Right lobe of liver (tissue), 4 donors: Measurements from ENCODE around the gene DHX9.

ENCODE experiments used
- POLR2A ChIP-seq: fragments of 450-650 bp; IDR thresholded peaks from one replicate; pipeline ENCODE4 v1.6.1; 2017; ENCODE audit warnings: antibody characterized with exemption, mild to moderate bottlenecking
- TF ChIP-seq, protein P1 (sequence below), 4 donors: fragments of 200-600 bp in 3 of 4; fragments of 450-650 bp in 1 of 4; IDR thresholded peaks; one replicate each; pipeline versions ENCODE4 v1.5.1 to v1.8.0; 2016 to 2022; ENCODE audit warnings: antibody characterized with exemption in 4 of 4, mild to moderate bottlenecking in 2 of 4
- donor health status: DM: no; HTN: no; CAD: no.
- donor health status: DM: no; HTN: no; CAD: no.
- donor health status: DM: no; HTN: yes; CAD: no.

GRCh38 chr1:182888736-182889531 lies 49.8 kb downstream of the DHX9 start:
- no peak for TF ChIP-seq POLR2A
- TF ChIP-seq, protein P1, sequence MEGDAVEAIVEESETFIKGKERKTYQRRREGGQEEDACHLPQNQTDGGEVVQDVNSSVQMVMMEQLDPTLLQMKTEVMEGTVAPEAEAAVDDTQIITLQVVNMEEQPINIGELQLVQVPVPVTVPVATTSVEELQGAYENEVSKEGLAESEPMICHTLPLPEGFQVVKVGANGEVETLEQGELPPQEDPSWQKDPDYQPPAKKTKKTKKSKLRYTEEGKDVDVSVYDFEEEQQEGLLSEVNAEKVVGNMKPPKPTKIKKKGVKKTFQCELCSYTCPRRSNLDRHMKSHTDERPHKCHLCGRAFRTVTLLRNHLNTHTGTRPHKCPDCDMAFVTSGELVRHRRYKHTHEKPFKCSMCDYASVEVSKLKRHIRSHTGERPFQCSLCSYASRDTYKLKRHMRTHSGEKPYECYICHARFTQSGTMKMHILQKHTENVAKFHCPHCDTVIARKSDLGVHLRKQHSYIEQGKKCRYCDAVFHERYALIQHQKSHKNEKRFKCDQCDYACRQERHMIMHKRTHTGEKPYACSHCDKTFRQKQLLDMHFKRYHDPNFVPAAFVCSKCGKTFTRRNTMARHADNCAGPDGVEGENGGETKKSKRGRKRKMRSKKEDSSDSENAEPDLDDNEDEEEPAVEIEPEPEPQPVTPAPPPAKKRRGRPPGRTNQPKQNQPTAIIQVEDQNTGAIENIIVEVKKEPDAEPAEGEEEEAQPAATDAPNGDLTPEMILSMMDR (IDR thresholded peaks at IDR 0.05) = no peak
